Measurements from ENCODE around the gene GBP4. TPM values are rescaled to one million over a fixed set of nuclear protein-coding genes. Genes with fewer than 3 reads are reported as not detected.

The GBP4 gene
- 10 to 100 TPM in 1 of 4 donors, 1 to 10 TPM in 3; 5.4 to 70.6 (median 6.9) TPM for total RNA-seq

- no peak for TF ChIP-seq CTCF (IDR thresholded peaks at IDR 0.05; ENCODE audit: low read depth)
These were observed at the start of gene GBP4 for GRCh38 chr1:89198491-89199072. TSS of gene GBP4 (minus strand) at chr1:89198942. CDS start at chr1:89198834, 108 bp downstream.

GRCh38 chr1:89243046-89243445, 44.3 kb upstream of the GBP4 start:
- TF ChIP-seq CTCF (IDR thresholded peaks at IDR 0.05; ENCODE audit: low read depth) = no peak

- no peak for TF ChIP-seq CTCF (IDR thresholded peaks at IDR 0.05; ENCODE audit: low read depth)
These were observed 22.6 kb upstream of the GBP4 start for GRCh38 chr1:89221341-89221740.

GRCh38 chr1:89213347-89213746, 14.6 kb upstream of the GBP4 start:
- TF ChIP-seq CTCF (IDR thresholded peaks at IDR 0.05; ENCODE audit: low read depth) = no peak

GRCh38 chr1:89211035-89211634, 12.4 kb upstream of the GBP4 start:
- no peak for TF ChIP-seq CTCF (IDR thresholded peaks at IDR 0.05; ENCODE audit: low read depth)

GRCh38 chr1:89206373-89206772, 7.6 kb upstream of the GBP4 start:
- TF ChIP-seq CTCF (IDR thresholded peaks at IDR 0.05; ENCODE audit: low read depth) = no peak

- TF ChIP-seq CTCF (IDR thresholded peaks at IDR 0.05; ENCODE audit: low read depth) = no peak
These were observed 4.4 kb upstream of the GBP4 start for GRCh38 chr1:89203166-89203565.

All from subcutaneous adipose tissue (tissue), 4 donors.